K562 (cell line): Measurements from ENCODE around the gene PGM3. TPM values are rescaled to one million over a fixed set of nuclear protein-coding genes. Genes with fewer than 3 reads are reported as not detected.

Experiments
- GATAD2A ChIP-seq: fragments of 450-650 bp; IDR thresholded peaks from 2 replicates; pipeline ENCODE4 v1.6.1; 2017
- GTF2E2 ChIP-seq: fragments of 200-800 bp; sonication (Bioruptor generic); IDR thresholded peaks from 2 replicates; pipeline ENCODE4 v1.6.1; 2016; ENCODE audit warnings: missing genetic modification characterization, missing compliant biosample characterization
- HEY1 ChIP-seq: fragments of 250-450 bp; sonication (Bioruptor Pico); IDR thresholded peaks from 2 replicates; pipeline ENCODE4 v1.5.0; 2020; ENCODE audit warnings: mild to moderate bottlenecking, moderate library complexity, borderline replicate concordance
- HMG20B ChIP-seq: fragments of 250-450 bp; sonication (Bioruptor Pico); IDR thresholded peaks from 2 replicates; pipeline ENCODE4 v1.5.0; 2021; ENCODE audit warnings: mild to moderate bottlenecking
- NCOR1 ChIP-seq: fragments of 450-650 bp; IDR thresholded peaks from 2 replicates; pipeline ENCODE4 v1.6.1; 2016; ENCODE audit warnings: mild to moderate bottlenecking, moderate library complexity
- PHF21A ChIP-seq: fragments of 450-650 bp; IDR thresholded peaks from 2 replicates; pipeline ENCODE4 v1.6.1; 2017; ENCODE audit warnings: low read depth, borderline replicate concordance
- STAT5A ChIP-seq: IDR thresholded peaks from 2 replicates; pipeline ENCODE4 v1.6.1; 2012; ENCODE audit warnings: low read length, inconsistent platforms, borderline replicate concordance
- ZBTB33 ChIP-seq: sonication (generic); formaldehyde crosslinking; IDR thresholded peaks from 2 replicates; pipeline ENCODE4 v1.8.1; 2023; ENCODE audit warnings: mild to moderate bottlenecking, missing genetic modification reagents
- ZNF232 ChIP-seq: sonication (generic); formaldehyde crosslinking; IDR thresholded peaks from 2 replicates; pipeline ENCODE4 v1.8.0; 2022; ENCODE audit warnings: mild to moderate bottlenecking, missing genetic modification reagents
- polyA plus RNA-seq, 8 experiments: library from polyadenylated mRNA; depleted of rRNA in 4 of 8; stranded (reverse) in 5 of 8; unstranded in 3 of 8; fragments of >200 nt; fragmentation: Nextera tagmentation in 2 of 8; fragmentation: Illumina TruSeq in 1 of 8; extraction: Ambion mirVana in 2 of 8; extraction: Trizol in 1 of 8; gene quantifications; 2 replicates each; pipeline versions ENCODE4 v1.2.1 to v1.2.3, GENCODE V29; 2011 to 2014; ENCODE audit warnings: inconsistent platforms in 1 of 8, missing spikeins in 1 of 8
- total RNA-seq, 7 experiments: library from RNA; depleted of rRNA in 6 of 7; stranded (reverse); fragments of >200 nt in 6 of 7; fragmentation: Illumina TruSeq in 2 of 7; extraction: Trizol in 2 of 7; gene quantifications; 2 replicates each; pipeline versions ENCODE4 v1.2.1 to v1.2.3, GENCODE V29; 2011 to 2021; ENCODE audit warnings: low replicate concordance in 1 of 7
- TF ChIP-seq, protein P1 (sequence below): fragments of 450-650 bp; IDR thresholded peaks from 2 replicates; pipeline ENCODE4 v1.6.1; 2016; ENCODE audit warnings: borderline replicate concordance

The PGM3 gene
- total and polyA plus RNA-seq, 9 of the 15 experiments (the other 6 are each of a cell fraction or from before 2014, with no cell fraction given), result 19.1 to 107 (median 50.5) TPM

GRCh38 chr6:83218646-83219045 is 25.6 kb upstream of the PGM3 start (continued):
- TF ChIP-seq, protein P1, sequence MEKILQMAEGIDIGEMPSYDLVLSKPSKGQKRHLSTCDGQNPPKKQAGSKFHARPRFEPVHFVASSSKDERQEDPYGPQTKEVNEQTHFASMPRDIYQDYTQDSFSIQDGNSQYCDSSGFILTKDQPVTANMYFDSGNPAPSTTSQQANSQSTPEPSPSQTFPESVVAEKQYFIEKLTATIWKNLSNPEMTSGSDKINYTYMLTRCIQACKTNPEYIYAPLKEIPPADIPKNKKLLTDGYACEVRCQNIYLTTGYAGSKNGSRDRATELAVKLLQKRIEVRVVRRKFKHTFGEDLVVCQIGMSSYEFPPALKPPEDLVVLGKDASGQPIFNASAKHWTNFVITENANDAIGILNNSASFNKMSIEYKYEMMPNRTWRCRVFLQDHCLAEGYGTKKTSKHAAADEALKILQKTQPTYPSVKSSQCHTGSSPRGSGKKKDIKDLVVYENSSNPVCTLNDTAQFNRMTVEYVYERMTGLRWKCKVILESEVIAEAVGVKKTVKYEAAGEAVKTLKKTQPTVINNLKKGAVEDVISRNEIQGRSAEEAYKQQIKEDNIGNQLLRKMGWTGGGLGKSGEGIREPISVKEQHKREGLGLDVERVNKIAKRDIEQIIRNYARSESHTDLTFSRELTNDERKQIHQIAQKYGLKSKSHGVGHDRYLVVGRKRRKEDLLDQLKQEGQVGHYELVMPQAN, result no peak
- TF ChIP-seq HMG20B (CRISPR knock-in tag) (no peak), STAT5A (no peak), PHF21A (no peak), GTF2E2 (tag) (no peak), GATAD2A (no peak), ZNF232 (CRISPR knock-in tag) (no peak), HEY1 (CRISPR knock-in tag) (no peak), NCOR1 (no peak), ZBTB33 (no peak)
